AG04450 (cell line): Measurements from ENCODE around the gene LRRFIP2. TPM values are rescaled to one million over a fixed set of nuclear protein-coding genes. Genes with fewer than 3 reads are reported as not detected.

ENCODE experiments used
- CTCF ChIA-PET: fragments of 300-600, 350-600 bp; formaldehyde crosslinking; extraction: SDS; loops from one replicate; lab custom pipeline; 2022; ENCODE audit warnings: antibody characterized with exemption, inconsistent platforms; lab: Charles Lee
- POLR2A ChIA-PET: fragments of 350-600 bp; formaldehyde crosslinking; extraction: SDS; loops from one replicate; lab custom pipeline; 2021; ENCODE audit warnings: antibody characterized with exemption, inconsistent platforms; lab: Yijun Ruan, JAX
- DNase-seq: peaks from one replicate; pipeline ENCODE4 v3.0.0-alpha.2; 2011; ENCODE audit warnings: low read depth, low spot score
- H3K27ac ChIP-seq: one replicate; pipeline ENCODE4 v1.5.1; 2012; ENCODE audit warnings: low read depth, low read length, control low read depth
- H3K27me3 ChIP-seq: one replicate; pipeline ENCODE4 v1.6.0; 2012; ENCODE audit warnings: low read length; ENCODE audit not compliant: control insufficient read depth, insufficient read depth
- H3K4me3 ChIP-seq: 2 replicates; pipeline ENCODE4 v1.5.1; 2011; ENCODE audit warnings: mild to moderate bottlenecking, low read depth, low read length, control low read depth
- H3K9me3 ChIP-seq: 2 replicates; pipeline ENCODE4 v1.5.1; 2012; ENCODE audit warnings: low read length; ENCODE audit not compliant: control insufficient read depth, insufficient read depth
- polyA plus RNA-seq: library from polyadenylated mRNA; depleted of rRNA; stranded (reverse); fragments of >200 nt; gene quantifications from 2 replicates; pipeline ENCODE4 v1.2.3, GENCODE V29; 2011
- TF ChIP-seq, protein P1 (sequence below): IDR thresholded peaks from 2 replicates; pipeline ENCODE4 v1.5.1; 2011; ENCODE audit warnings: low read depth, low read length, control low read depth, inconsistent platforms

The LRRFIP2 gene
- polyA plus RNA-seq, 1 experiment, result 52.7 TPM

DNA sequence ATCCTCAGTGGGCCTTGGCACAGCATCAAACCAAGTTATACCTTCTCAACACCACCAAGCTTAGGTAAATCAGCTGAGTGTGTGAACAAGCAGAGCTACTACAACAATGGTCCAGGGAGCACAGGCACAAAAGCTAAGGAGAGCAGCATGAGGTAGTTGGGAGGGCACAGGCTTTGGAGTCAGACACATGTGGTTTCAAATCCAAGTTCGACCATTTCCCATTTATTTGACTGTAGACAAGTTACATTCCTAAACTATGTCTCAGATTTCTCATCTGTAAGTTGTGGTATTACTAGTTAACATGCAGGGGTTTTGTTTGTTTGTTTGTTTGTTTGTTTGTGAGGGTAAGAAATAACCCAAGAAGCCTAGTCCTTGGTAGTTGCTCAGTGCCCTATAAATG is 134.2 kb downstream of the LRRFIP2 start:
- DNase-seq, result no peak
- CTCF ChIA-PET, result no interaction called here
- H3K9me3 ChIP-seq, result peaks cover 5% of the 10 kb centered on the region
- no peak overlapping the region for H3K27ac ChIP-seq
- H3K4me3 ChIP-seq, result no peak overlapping the region
- no peaks in the 10 kb centered on the region for H3K27me3 ChIP-seq
- TF ChIP-seq, protein P1, sequence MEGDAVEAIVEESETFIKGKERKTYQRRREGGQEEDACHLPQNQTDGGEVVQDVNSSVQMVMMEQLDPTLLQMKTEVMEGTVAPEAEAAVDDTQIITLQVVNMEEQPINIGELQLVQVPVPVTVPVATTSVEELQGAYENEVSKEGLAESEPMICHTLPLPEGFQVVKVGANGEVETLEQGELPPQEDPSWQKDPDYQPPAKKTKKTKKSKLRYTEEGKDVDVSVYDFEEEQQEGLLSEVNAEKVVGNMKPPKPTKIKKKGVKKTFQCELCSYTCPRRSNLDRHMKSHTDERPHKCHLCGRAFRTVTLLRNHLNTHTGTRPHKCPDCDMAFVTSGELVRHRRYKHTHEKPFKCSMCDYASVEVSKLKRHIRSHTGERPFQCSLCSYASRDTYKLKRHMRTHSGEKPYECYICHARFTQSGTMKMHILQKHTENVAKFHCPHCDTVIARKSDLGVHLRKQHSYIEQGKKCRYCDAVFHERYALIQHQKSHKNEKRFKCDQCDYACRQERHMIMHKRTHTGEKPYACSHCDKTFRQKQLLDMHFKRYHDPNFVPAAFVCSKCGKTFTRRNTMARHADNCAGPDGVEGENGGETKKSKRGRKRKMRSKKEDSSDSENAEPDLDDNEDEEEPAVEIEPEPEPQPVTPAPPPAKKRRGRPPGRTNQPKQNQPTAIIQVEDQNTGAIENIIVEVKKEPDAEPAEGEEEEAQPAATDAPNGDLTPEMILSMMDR, result no peak
- POLR2A ChIA-PET, result no interaction called here

DNA sequence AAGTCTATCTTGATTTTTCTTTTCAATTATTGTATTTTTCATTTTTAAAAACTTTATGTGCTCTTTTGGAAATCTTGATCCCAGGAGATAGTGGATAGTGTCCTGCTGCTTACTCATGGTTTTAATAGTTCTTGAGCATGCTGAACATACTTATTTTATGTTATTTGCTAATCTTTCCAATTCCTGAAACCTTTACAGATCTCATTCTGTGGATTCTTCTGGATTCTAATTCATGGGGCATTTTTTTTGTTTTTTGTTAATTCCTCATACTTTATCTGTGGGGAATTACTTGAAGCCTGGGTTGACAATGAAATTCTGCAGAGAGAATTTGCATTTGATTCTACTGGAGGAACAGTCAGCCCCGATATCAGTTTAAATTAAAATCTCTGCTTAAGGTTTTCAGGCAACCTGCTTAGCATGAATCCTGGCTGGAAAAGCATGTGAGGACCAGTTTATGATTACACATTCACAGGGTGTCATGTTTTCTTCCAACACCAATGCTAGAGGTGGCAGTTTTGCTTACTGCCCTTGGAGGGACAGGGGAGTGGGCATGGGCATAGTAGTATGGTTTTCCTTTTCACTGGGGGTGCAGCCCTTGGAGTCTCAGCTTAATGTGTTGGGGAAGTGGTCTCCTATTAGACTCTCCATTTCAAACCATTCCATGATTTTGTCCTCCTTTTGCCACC is 135.1 kb downstream of the LRRFIP2 start:
- ChIA-PET CTCF (interaction anchor here (0.6 kb wide), 1 partner anchor 167 kb away, joined by 3 read pairs; no protein-coding TSS in a partner anchor), POLR2A (no interaction called here)
- peaks cover 5% of the 10 kb centered on the region for H3K9me3 ChIP-seq
- TF ChIP-seq, protein P1, result no peak
- H3K27ac ChIP-seq, result no peak overlapping the region
- H3K4me3 ChIP-seq, result no peak overlapping the region
- no peak for DNase-seq
- no peaks in the 10 kb centered on the region for H3K27me3 ChIP-seq

DNA sequence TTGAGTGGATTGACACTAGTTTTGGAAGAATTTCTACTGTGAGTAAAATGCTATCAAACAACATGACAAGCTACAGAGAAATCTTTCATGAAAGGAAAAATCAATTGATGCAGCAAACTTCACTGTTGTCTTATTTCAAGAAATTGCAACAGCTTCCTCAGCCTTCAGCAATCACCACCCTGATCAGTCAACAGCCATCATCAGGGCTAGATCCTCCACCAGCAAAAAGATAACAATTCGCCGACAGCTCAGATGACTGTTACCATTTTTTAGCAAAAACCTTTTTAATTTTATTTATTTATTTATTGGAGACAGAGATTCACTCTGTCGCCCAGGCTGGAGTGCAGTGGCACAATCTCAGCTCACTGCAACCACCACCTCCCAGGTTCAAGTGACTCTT is 137.0 kb downstream of the LRRFIP2 start:
- Histone ChIP-seq H3K4me3 (no peak overlapping the region), H3K9me3 (peaks cover 5% of the 10 kb centered on the region), H3K27me3 (no peaks in the 10 kb centered on the region), H3K27ac (no peak overlapping the region)
- ChIA-PET POLR2A (no interaction called here), CTCF (interaction anchor here (1.4 kb wide), 1 partner anchor 79 kb away, joined by 3 read pairs; no protein-coding TSS in a partner anchor)
- TF ChIP-seq, protein P1, result no peak
- no peak for DNase-seq

- H3K9me3 ChIP-seq, result peaks cover 5% of the 10 kb centered on the region
- no peak overlapping the region for H3K27ac ChIP-seq
- TF ChIP-seq, protein P1, result no peak
- DNase-seq, result no peak
- no peaks in the 10 kb centered on the region for H3K27me3 ChIP-seq
- ChIA-PET CTCF (interaction anchor here (1.7 kb wide), 1 partner anchor 9 kb away, joined by 4 read pairs; no protein-coding TSS in a partner anchor), POLR2A (no interaction called here)
- H3K4me3 ChIP-seq, result no peak overlapping the region
Measured at GRCh38 chr3:37032961-37033360, 141.4 kb downstream of the LRRFIP2 start.

DNA sequence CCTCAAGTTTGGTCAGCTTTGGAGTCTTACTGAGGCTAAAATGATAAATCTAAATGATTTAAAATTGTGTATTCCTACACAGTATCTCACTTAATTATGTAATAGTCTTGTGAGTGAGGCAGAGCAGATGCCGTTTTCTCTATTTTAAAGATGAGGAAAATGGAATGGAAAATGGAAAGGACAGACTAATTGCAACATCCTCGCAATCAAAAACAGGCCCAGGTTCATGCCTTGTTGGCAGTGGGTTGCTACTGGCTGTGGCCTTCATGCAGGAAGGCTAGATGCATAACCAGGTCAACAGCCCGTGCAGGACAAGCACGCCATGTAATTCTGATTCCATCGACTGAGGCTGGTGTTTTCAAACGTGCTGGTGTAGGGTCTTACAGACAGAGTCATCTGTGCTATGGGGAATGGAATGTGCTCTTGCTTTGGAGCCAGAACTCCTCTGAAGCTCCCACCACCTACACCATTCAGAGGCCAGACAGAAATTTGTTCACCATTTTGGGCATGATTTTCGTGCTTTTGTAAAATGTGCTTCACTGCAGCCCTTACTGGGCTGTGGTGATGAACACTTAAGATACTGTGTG is 143.2 kb downstream of the LRRFIP2 start:
- H3K4me3 ChIP-seq, result no peak overlapping the region
- H3K27me3 ChIP-seq, result no peaks in the 10 kb centered on the region
- H3K9me3 ChIP-seq, result peaks cover 5% of the 10 kb centered on the region
- TF ChIP-seq, protein P1, result no peak
- POLR2A ChIA-PET, result interaction anchor here (0.7 kb wide), 1 partner anchor 10 kb away, joined by 3 read pairs; no protein-coding TSS in a partner anchor
- DNase-seq, result no peak
- H3K27ac ChIP-seq, result no peak overlapping the region
- CTCF ChIA-PET, result no interaction called here
